GM12891 (cell line): ENCODE measurements around the gene KIF11.

Source experiments
- POLR2A ChIP-seq: IDR thresholded peaks from 2 replicates; pipeline ENCODE4 v1.6.1; 2011; ENCODE audit warnings: low read depth, low read length, control low read depth
- POLR2AphosphoS5 ChIP-seq: IDR thresholded peaks from 2 replicates; pipeline ENCODE4 v1.6.1; 2011; ENCODE audit warnings: low read depth, low read length, control low read depth
- POU2F2 ChIP-seq: IDR thresholded peaks from 2 replicates; pipeline ENCODE4 v1.6.1; 2011; ENCODE audit warnings: low read depth, mild to moderate bottlenecking, control low read depth, low read length, moderate library complexity
- SPI1 ChIP-seq: IDR thresholded peaks from 2 replicates; pipeline ENCODE4 v1.6.1; 2011; ENCODE audit warnings: low read depth, low read length, control low read depth
- TAF1 ChIP-seq: IDR thresholded peaks from 2 replicates; pipeline ENCODE4 v1.6.1; 2011; ENCODE audit warnings: low read depth, low read length, control low read depth

GRCh38 chr10:92655426-92655825 is 62.5 kb downstream of the KIF11 start:
- no peak for TF ChIP-seq POLR2A
- TF ChIP-seq POLR2AphosphoS5: no peak
- TF ChIP-seq TAF1: no peak
- no peak for TF ChIP-seq SPI1
- TF ChIP-seq POU2F2: no peak
